Small intestine (tissue), 7 donors: ENCODE results near the gene ZRSR2. TPM values are rescaled to one million over a fixed set of nuclear protein-coding genes. Genes with fewer than 3 reads are reported as not detected.

ENCODE experiments used
- DNase-seq, 2 donors: peaks; one replicate each; pipeline versions ENCODE4 v3.0.0 to v3.0.0-alpha.2; 2013
- FAIRE-seq: peaks from 2 replicates; lab custom pipeline; 2012; peaks lifted over from hg19 to GRCh38; lab: Jason Lieb, UNC
- H3K27ac ChIP-seq, 3 donors: one replicate each; pipeline ENCODE4 v1.5.1; 2013; ENCODE audit warnings: low read length in 2 of 3, mild to moderate bottlenecking in 2 of 3, control low read depth in 1 of 3, inconsistent platforms in 1 of 3, low read depth in 1 of 3, moderate library complexity in 1 of 3
- H3K27me3 ChIP-seq, 3 donors: one replicate each; pipeline ENCODE4 v1.6.1; 2013; ENCODE audit warnings: low read length in 3 of 3, inconsistent platforms in 1 of 3; ENCODE audit not compliant: control insufficient read depth in 3 of 3, insufficient read depth in 3 of 3
- H3K36me3 ChIP-seq, 3 donors: one replicate each; pipeline ENCODE4 v1.6.1; 2013; ENCODE audit warnings: low read length in 3 of 3, inconsistent platforms in 1 of 3, low read depth in 1 of 3, mild to moderate bottlenecking in 1 of 3, moderate library complexity in 1 of 3; ENCODE audit not compliant: control insufficient read depth in 3 of 3, insufficient read depth in 2 of 3
- H3K4me1 ChIP-seq, 3 donors: one replicate each; pipeline ENCODE4 v1.6.1; 2013; ENCODE audit warnings: low read length in 2 of 3, inconsistent platforms in 1 of 3, low read depth in 1 of 3, mild to moderate bottlenecking in 1 of 3, moderate library complexity in 1 of 3; ENCODE audit not compliant: control insufficient read depth in 3 of 3, insufficient read depth in 2 of 3
- H3K4me3 ChIP-seq, 3 donors: one replicate each; pipeline ENCODE4 v1.5.1; 2013; ENCODE audit warnings: low read length in 3 of 3, control low read depth in 1 of 3, inconsistent platforms in 1 of 3, low read depth in 1 of 3, mild to moderate bottlenecking in 1 of 3, moderate library complexity in 1 of 3
- H3K9me3 ChIP-seq, 2 donors: one replicate each; pipeline ENCODE4 v1.6.1; 2013; ENCODE audit warnings: low read depth in 1 of 2, low read length in 1 of 2; ENCODE audit not compliant: control insufficient read depth in 2 of 2, insufficient read depth in 1 of 2
- WGBS, 3 donors: extraction: QIAGEN DNeasy Blood & Tissue Kit; methylation state at CpG; one replicate each; pipeline ENCODE4 v1.1.7; 2013; 5-methylcytosine and 5-hydroxymethylcytosine counted together
- polyA plus RNA-seq, 4 donors: library from polyadenylated mRNA; stranded (reverse) in 3 of 4; unstranded in 1 of 4; fragments of 200-250 nt in 3 of 4; fragments of 120-200 nt in 1 of 4; gene quantifications; one replicate each; pipeline versions ENCODE4 v1.2.1 to v1.2.3, GENCODE V29; 2013
- donor health status: healthy with polysubstance abuse.
- donor health status: control.
- donor health status: control.
- donor health status: Bipolar disorder and iron deficiency.
- donor health status: healthy.

ZRSR2 gene
- polyA plus RNA-seq, 4 donors: 9.4 to 21.6 (median 13.5) TPM

- Histone ChIP-seq H3K27me3 (no peaks in the 10 kb centered on the region), H3K36me3 (no peaks in the 10 kb centered on the region), H3K9me3 (no peaks in the 10 kb centered on the region), H3K4me3 (no peak overlapping the region), H3K4me1 (no peaks in the 10 kb centered on the region), H3K27ac (no peak overlapping the region)
- no peak for FAIRE-seq
- DNase-seq: no peak
- 73 to 90% (median 89%) methylated on average over 4 of the region's 4 CpGs for WGBS, 3 donors
Measured at GRCh38 chrX:15769300-15769954, 20.9 kb upstream of the ZRSR2 start.

- peak overlapping the region in 2 of 3 donors; percentile 56 to 80 for H3K27ac ChIP-seq
- no peaks in the 10 kb centered on the region for H3K9me3 ChIP-seq
- no peaks in the 10 kb centered on the region for H3K4me1 ChIP-seq
- WGBS, 3 donors: 63 to 78% (median 65%) methylated on average over 13 of the region's 13 CpGs
- no peaks in the 10 kb centered on the region for H3K27me3 ChIP-seq
- peaks cover 0 to 3% (median 0%) of the 10 kb centered on the region in 3 donors for H3K36me3 ChIP-seq
- DNase-seq (peak in 1 of 2 donors; percentile 13), FAIRE-seq (no peak)
- H3K4me3 ChIP-seq: no peak overlapping the region
Measured at GRCh38 chrX:15781961-15782699, 8.2 kb upstream of the ZRSR2 start.

GRCh38 chrX:15785176-15785750, 5.0 kb upstream of the ZRSR2 start:
- no peak for FAIRE-seq

GRCh38 chrX:15786915-15787314, 3.4 kb upstream of the ZRSR2 start:
- 77 to 93% (median 85%) methylated on average over 3 of the region's 3 CpGs for WGBS, 3 donors
- H3K36me3 ChIP-seq: peaks cover 0 to 3% (median 0%) of the 10 kb centered on the region in 3 donors
- H3K27ac ChIP-seq: no peak overlapping the region
- FAIRE-seq (no peak), DNase-seq (no peak)
- no peaks in the 10 kb centered on the region for H3K27me3 ChIP-seq
- peaks cover 0 to 3% (median 0%) of the 10 kb centered on the region in 3 donors for H3K4me1 ChIP-seq
- H3K9me3 ChIP-seq: no peaks in the 10 kb centered on the region
- no peak overlapping the region for H3K4me3 ChIP-seq

More at GRCh38 chrX:15785176-15785750, 5.0 kb upstream of the ZRSR2 start:
- H3K27me3 ChIP-seq: no peaks in the 10 kb centered on the region
- no peak overlapping the region for H3K4me3 ChIP-seq
- 91 to 94% (median 92%) methylated on average over 3 of the region's 3 CpGs for WGBS, 3 donors
- no peak overlapping the region for H3K27ac ChIP-seq
- peaks cover 0 to 3% (median 0%) of the 10 kb centered on the region in 3 donors for H3K4me1 ChIP-seq
- H3K36me3 ChIP-seq: peaks cover 0 to 3% (median 0%) of the 10 kb centered on the region in 3 donors
- no peaks in the 10 kb centered on the region for H3K9me3 ChIP-seq
- DNase-seq: no peak

- Histone ChIP-seq H3K4me1 (peaks cover 0 to 3% (median 0%) of the 10 kb centered on the region in 3 donors), H3K36me3 (no peaks in the 10 kb centered on the region), H3K27me3 (no peaks in the 10 kb centered on the region), H3K27ac (peak overlapping the region; percentile 86 to 98 (median 93)), H3K9me3 (no peaks in the 10 kb centered on the region), H3K4me3 (peak overlapping the region; percentile 31 to 86 (median 85))
- DNase-seq (peak; percentile 26 to 32), FAIRE-seq (no peak)
- WGBS, 3 donors: 0 to 1% (median 0%) methylated on average over 14 to 15 of the region's 15 CpGs
Measured at GRCh38 chrX:15790769-15791290, 546 bp downstream of the ZRSR2 start.

GRCh38 chrX:15797707-15798106, 7.4 kb downstream of the ZRSR2 start:
- Histone ChIP-seq H3K9me3 (no peaks in the 10 kb centered on the region), H3K27ac (no peak overlapping the region), H3K27me3 (no peaks in the 10 kb centered on the region), H3K36me3 (peaks cover 0 to 6% (median 0%) of the 10 kb centered on the region in 3 donors), H3K4me3 (no peak overlapping the region), H3K4me1 (no peaks in the 10 kb centered on the region)
- FAIRE-seq (no peak), DNase-seq (no peak)
- 70 to 92% (median 88%) methylated on average over 4 of the region's 4 CpGs for WGBS, 3 donors

GRCh38 chrX:15804563-15804962, 14.3 kb downstream of the ZRSR2 start:
- H3K4me3 ChIP-seq: no peak overlapping the region
- H3K27ac ChIP-seq: no peak overlapping the region
- H3K4me1 ChIP-seq: no peaks in the 10 kb centered on the region
- H3K9me3 ChIP-seq: no peaks in the 10 kb centered on the region
- no peaks in the 10 kb centered on the region for H3K27me3 ChIP-seq
- DNase-seq (no peak), FAIRE-seq (no peak)
- peaks cover 3 to 12% (median 8%) of the 10 kb centered on the region in 3 donors for H3K36me3 ChIP-seq

- 96 to 98% (median 97%) methylated on average over 4 of the region's 4 CpGs for WGBS, 3 donors
Measured at GRCh38 chrX:15808254-15808653, 18.0 kb downstream of the ZRSR2 start.

More at GRCh38 chrX:15808254-15808653, 18.0 kb downstream of the ZRSR2 start:
- DNase-seq (no peak), FAIRE-seq (no peak)
- Histone ChIP-seq H3K4me1 (no peaks in the 10 kb centered on the region), H3K27ac (no peak overlapping the region), H3K4me3 (no peak overlapping the region), H3K36me3 (peaks cover 5 to 16% (median 9%) of the 10 kb centered on the region in 3 donors), H3K27me3 (no peaks in the 10 kb centered on the region), H3K9me3 (no peaks in the 10 kb centered on the region)
